Muscle of leg (tissue), 11 donors: ENCODE data around the gene ZBTB7B. TPM values are rescaled to one million over a fixed set of nuclear protein-coding genes. Genes with fewer than 3 reads are reported as not detected.
"Not testable (repeated sequence)": the region's sequence is repeated elsewhere in the genome, so short reads cannot be mapped to it uniquely, and the experiment has no call there.

Experiments
- DNase-seq: peaks from one replicate; pipeline ENCODE4 v3.0.0; 2013
- H3K27ac ChIP-seq: one replicate; pipeline ENCODE4 v1.5.1; 2013; ENCODE audit warnings: mild to moderate bottlenecking, low read length, control low read depth
- H3K27me3 ChIP-seq: one replicate; pipeline ENCODE4 v1.6.1; 2013; ENCODE audit warnings: low read length; ENCODE audit not compliant: control insufficient read depth, insufficient read depth
- H3K36me3 ChIP-seq: one replicate; pipeline ENCODE4 v1.6.1; 2013; ENCODE audit warnings: low read length; ENCODE audit not compliant: control insufficient read depth, insufficient read depth
- H3K4me1 ChIP-seq: one replicate; pipeline ENCODE4 v1.6.1; 2013; ENCODE audit warnings: low read length; ENCODE audit not compliant: control insufficient read depth, insufficient read depth
- H3K4me3 ChIP-seq: one replicate; pipeline ENCODE4 v1.5.1; 2013; ENCODE audit warnings: low read length, control low read depth
- H3K9me3 ChIP-seq: replicated peaks from 2 replicates; pipeline ENCODE4 v1.6.1; 2013; ENCODE audit warnings: low read depth, low read length; ENCODE audit not compliant: control insufficient read depth
- WGBS: methylation state at CpG from one replicate; pipeline ENCODE4 v1.1.5; 2013; ENCODE audit warnings: missing lambda C conversion rate; ENCODE audit not compliant: insufficient coverage; 5-methylcytosine and 5-hydroxymethylcytosine counted together
- polyA plus RNA-seq, 8 donors: library from polyadenylated mRNA; unstranded; fragments of 120-200 nt; gene quantifications; one replicate each; pipeline versions ENCODE4 v1.2.1 to v1.2.3, GENCODE V29; 2013; ENCODE audit warnings: inconsistent platforms in 1 of 8, low replicate concordance in 1 of 8; ENCODE audit not compliant: insufficient read length in 8 of 8, insufficient read depth in 1 of 8
- total RNA-seq: library from RNA; stranded (reverse); fragments of 120-200 nt; gene quantifications from one replicate; pipeline ENCODE4 v1.2.4, GENCODE V29; 2013

The ZBTB7B gene
- total and polyA plus RNA-seq, 9 donors: 6.6 to 11.3 (median 9.5) TPM

GRCh38 chr1:154974102-154974807 lies 28.3 kb upstream of the ZBTB7B start, which contains the start of gene CKS1B:
CKS1B (plus strand) TSS chr1:154974681; CDS start chr1:154974746, 65 bp downstream.
- Histone ChIP-seq H3K4me3 (peak within 1 kb of the TSS; percentile 79), H3K27me3 (no peaks in the 10 kb centered on the region), H3K27ac (peak within 1 kb of the TSS; percentile 100), H3K36me3 (peaks cover 15% of the 10 kb centered on the region), H3K4me1 (peaks cover 43% of the 10 kb centered on the region), H3K9me3 (no peaks in the 10 kb centered on the region)
- under 1% methylated on average over 45 of the region's 47 CpGs for WGBS
- peak; percentile 100 for DNase-seq

GRCh38 chr1:154974808-154975408 lies 27.7 kb upstream of the ZBTB7B start:
- under 1% methylated on average over 24 of the region's 30 CpGs for WGBS
- Histone ChIP-seq H3K27ac (peak overlapping the region; percentile 99), H3K9me3 (no peaks in the 10 kb centered on the region), H3K4me3 (peak overlapping the region; percentile 79), H3K36me3 (peaks cover 18% of the 10 kb centered on the region), H3K4me1 (peaks cover 39% of the 10 kb centered on the region), H3K27me3 (no peaks in the 10 kb centered on the region)
- DNase-seq: peak; percentile 99

- Histone ChIP-seq H3K4me3 (peak overlapping the region; percentile 79), H3K36me3 (peaks cover 18% of the 10 kb centered on the region), H3K4me1 (peaks cover 32% of the 10 kb centered on the region), H3K27ac (peak overlapping the region; percentile 99), H3K9me3 (no peaks in the 10 kb centered on the region), H3K27me3 (no peaks in the 10 kb centered on the region)
- DNase-seq: peak; percentile 80
- 0% methylated on average over 2 of the region's 24 CpGs for WGBS
Measured at GRCh38 chr1:154975409-154976059, 27.1 kb upstream of the ZBTB7B start.

GRCh38 chr1:154977762-154978161 lies 24.8 kb upstream of the ZBTB7B start:
- WGBS: no CpG with 5 or more reads among the region's 3 CpGs
- not testable (repeated sequence) for DNase-seq, H3K9me3 ChIP-seq, H3K27ac ChIP-seq, H3K4me3 ChIP-seq, H3K27me3 ChIP-seq
- Histone ChIP-seq H3K4me1 (peaks cover 17% of the 10 kb centered on the region), H3K36me3 (peaks cover 18% of the 10 kb centered on the region)

GRCh38 chr1:154978360-154978759 lies 24.2 kb upstream of the ZBTB7B start:
- no peak for DNase-seq
- no CpG with 5 or more reads among the region's 3 CpGs for WGBS
- no peaks in the 10 kb centered on the region for H3K27me3 ChIP-seq
- peaks cover 18% of the 10 kb centered on the region for H3K36me3 ChIP-seq
- H3K4me1 ChIP-seq: peaks cover 11% of the 10 kb centered on the region
- no peaks in the 10 kb centered on the region for H3K9me3 ChIP-seq
- H3K27ac ChIP-seq: no peak overlapping the region
- H3K4me3 ChIP-seq: no peak overlapping the region

- no peaks in the 10 kb centered on the region for H3K9me3 ChIP-seq
- no CpG with 5 or more reads among the region's 6 CpGs for WGBS
- H3K4me3 ChIP-seq: peak overlapping the region; percentile 38
- no peak overlapping the region for H3K27ac ChIP-seq
- no peak for DNase-seq
- H3K36me3 ChIP-seq: peaks cover 21% of the 10 kb centered on the region
- H3K4me1 ChIP-seq: peaks cover 11% of the 10 kb centered on the region
- H3K27me3 ChIP-seq: no peaks in the 10 kb centered on the region
Measured at GRCh38 chr1:154982341-154982740, 20.3 kb upstream of the ZBTB7B start.

GRCh38 chr1:154982897-154983648 lies 19.5 kb upstream of the ZBTB7B start, which contains the start of gene FLAD1:
FLAD1 (plus strand) TSS chr1:154983344; CDS start chr1:154983695, 351 bp downstream.
- peak; percentile 100 for DNase-seq
- H3K36me3 ChIP-seq: peaks cover 23% of the 10 kb centered on the region
- H3K27me3 ChIP-seq: no peaks in the 10 kb centered on the region
- WGBS: under 1% methylated on average over 20 of the region's 26 CpGs
- H3K4me1 ChIP-seq: peaks cover 11% of the 10 kb centered on the region
- no peaks in the 10 kb centered on the region for H3K9me3 ChIP-seq
- H3K4me3 ChIP-seq: peak within 1 kb of the TSS; percentile 62
- H3K27ac ChIP-seq: peak within 1 kb of the TSS; percentile 66

- Histone ChIP-seq H3K27ac (no peak overlapping the region), H3K9me3 (no peaks in the 10 kb centered on the region), H3K27me3 (no peaks in the 10 kb centered on the region), H3K36me3 (peaks cover 26% of the 10 kb centered on the region), H3K4me1 (peaks cover 11% of the 10 kb centered on the region), H3K4me3 (peak overlapping the region; percentile 62)
- DNase-seq: no peak
- 4% methylated on average over 12 of the region's 17 CpGs for WGBS
Measured at GRCh38 chr1:154983776-154984466, 18.7 kb upstream of the ZBTB7B start.

- H3K9me3 ChIP-seq, DNase-seq, H3K27me3 ChIP-seq, H3K4me3 ChIP-seq, H3K27ac ChIP-seq: not testable (repeated sequence)
- Histone ChIP-seq H3K4me1 (peaks cover 11% of the 10 kb centered on the region), H3K36me3 (peaks cover 39% of the 10 kb centered on the region)
- WGBS: 100% methylated on average over 1 of the region's 4 CpGs
Measured at GRCh38 chr1:154986736-154987135, 15.9 kb upstream of the ZBTB7B start.
